ENCODE data around the gene MMAB. TPM values are rescaled to one million over a fixed set of nuclear protein-coding genes. Genes with fewer than 3 reads are reported as not detected.

The MMAB gene
- total and polyA plus RNA-seq, 2 experiments from 2014 or later, result 89.4 to 174 TPM

- Histone ChIP-seq H3K27ac (no peak overlapping the region), H3K36me3 (no peaks in the 10 kb centered on the region), H3K4me1 (ENCODE audit: low read depth) (peaks cover 6% of the 10 kb centered on the region), H3K9me3 (ENCODE audit: low read depth) (no peaks in the 10 kb centered on the region), H3K4me3 (no peak overlapping the region), H3K27me3 (no peaks in the 10 kb centered on the region)
- DNase-seq (ENCODE audit: low read depth in 1 of 2, low spot score in 1 of 2), result no peak
- TF ChIP-seq, protein P1, sequence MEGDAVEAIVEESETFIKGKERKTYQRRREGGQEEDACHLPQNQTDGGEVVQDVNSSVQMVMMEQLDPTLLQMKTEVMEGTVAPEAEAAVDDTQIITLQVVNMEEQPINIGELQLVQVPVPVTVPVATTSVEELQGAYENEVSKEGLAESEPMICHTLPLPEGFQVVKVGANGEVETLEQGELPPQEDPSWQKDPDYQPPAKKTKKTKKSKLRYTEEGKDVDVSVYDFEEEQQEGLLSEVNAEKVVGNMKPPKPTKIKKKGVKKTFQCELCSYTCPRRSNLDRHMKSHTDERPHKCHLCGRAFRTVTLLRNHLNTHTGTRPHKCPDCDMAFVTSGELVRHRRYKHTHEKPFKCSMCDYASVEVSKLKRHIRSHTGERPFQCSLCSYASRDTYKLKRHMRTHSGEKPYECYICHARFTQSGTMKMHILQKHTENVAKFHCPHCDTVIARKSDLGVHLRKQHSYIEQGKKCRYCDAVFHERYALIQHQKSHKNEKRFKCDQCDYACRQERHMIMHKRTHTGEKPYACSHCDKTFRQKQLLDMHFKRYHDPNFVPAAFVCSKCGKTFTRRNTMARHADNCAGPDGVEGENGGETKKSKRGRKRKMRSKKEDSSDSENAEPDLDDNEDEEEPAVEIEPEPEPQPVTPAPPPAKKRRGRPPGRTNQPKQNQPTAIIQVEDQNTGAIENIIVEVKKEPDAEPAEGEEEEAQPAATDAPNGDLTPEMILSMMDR (IDR thresholded peaks at IDR 0.05; ENCODE audit: low read depth, low read length), result no peak
Observed at GRCh38 chr12:109550281-109550680, 23.0 kb downstream of the MMAB start.

GRCh38 chr12:109549613-109550270, 23.6 kb downstream of the MMAB start:
- Histone ChIP-seq H3K4me1 (ENCODE audit: low read depth) (peaks cover 6% of the 10 kb centered on the region), H3K36me3 (no peaks in the 10 kb centered on the region), H3K4me3 (no peak overlapping the region), H3K27ac (no peak overlapping the region), H3K27me3 (no peaks in the 10 kb centered on the region), H3K9me3 (ENCODE audit: low read depth) (no peaks in the 10 kb centered on the region)
- TF ChIP-seq, protein P1 (IDR thresholded peaks at IDR 0.05; ENCODE audit: low read depth, low read length), result no peak
- DNase-seq (ENCODE audit: low read depth in 1 of 2, low spot score in 1 of 2), result no peak

DNA sequence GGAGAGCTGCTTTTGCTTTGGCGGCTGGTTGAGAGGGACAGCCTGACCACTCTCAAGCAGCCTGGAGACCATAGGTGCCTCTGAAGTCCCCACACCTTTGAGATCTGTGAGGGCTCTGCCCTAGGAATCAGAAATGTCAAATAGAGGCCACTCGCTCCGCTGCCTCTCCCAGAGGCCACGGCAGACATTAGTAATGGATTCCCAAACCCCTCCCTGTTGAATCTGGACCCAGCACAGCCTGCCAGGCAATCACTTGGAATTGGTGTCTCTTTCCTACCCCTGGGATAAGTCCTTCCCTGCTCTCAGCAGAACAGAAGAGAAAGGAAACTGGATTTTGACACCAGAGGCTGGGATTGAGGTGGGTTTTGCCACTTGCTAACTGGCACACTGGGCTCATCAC, 25.0 kb downstream of the MMAB start:
- TF ChIP-seq, protein P1 (IDR thresholded peaks at IDR 0.05; ENCODE audit: low read depth, low read length), result no peak
- H3K27ac ChIP-seq, result no peak overlapping the region
- no peaks in the 10 kb centered on the region for H3K27me3 ChIP-seq

DNA sequence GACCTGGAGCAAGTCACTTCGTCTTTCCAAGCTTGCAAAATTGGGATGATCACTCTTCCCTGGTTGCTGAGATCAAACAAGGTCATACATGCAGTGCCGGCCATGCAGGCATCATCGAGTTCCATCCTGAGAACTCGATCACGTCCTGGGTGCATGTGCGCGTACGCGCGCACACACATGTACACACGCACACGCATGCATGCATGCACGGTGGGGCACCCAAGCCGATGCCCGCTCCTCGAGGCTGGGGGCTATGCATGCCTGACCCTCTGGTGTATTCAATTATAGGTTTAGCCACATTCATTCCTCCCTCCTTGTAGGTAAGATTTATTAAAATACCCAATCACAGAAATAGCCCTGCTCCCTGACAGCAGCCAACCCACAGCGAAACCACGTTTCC, 26.0 kb downstream of the MMAB start:
- no peak overlapping the region for H3K27ac ChIP-seq
- H3K9me3 ChIP-seq (ENCODE audit: low read depth), result no peaks in the 10 kb centered on the region
- peaks cover 15% of the 10 kb centered on the region for H3K4me1 ChIP-seq (ENCODE audit: low read depth)
- H3K4me3 ChIP-seq, result no peak overlapping the region
- TF ChIP-seq, protein P1 (IDR thresholded peaks at IDR 0.05; ENCODE audit: low read depth, low read length), result no peak
- no peak for DNase-seq (ENCODE audit: low read depth in 1 of 2, low spot score in 1 of 2)
- no peaks in the 10 kb centered on the region for H3K27me3 ChIP-seq
- no peaks in the 10 kb centered on the region for H3K36me3 ChIP-seq

More for the DNA sequence above, 25.0 kb downstream of the MMAB start:
- DNase-seq (ENCODE audit: low read depth in 1 of 2, low spot score in 1 of 2), result no peak
- no peaks in the 10 kb centered on the region for H3K36me3 ChIP-seq
- no peaks in the 10 kb centered on the region for H3K9me3 ChIP-seq (ENCODE audit: low read depth)
- H3K4me3 ChIP-seq, result no peak overlapping the region
- H3K4me1 ChIP-seq (ENCODE audit: low read depth), result peaks cover 6% of the 10 kb centered on the region

DNA sequence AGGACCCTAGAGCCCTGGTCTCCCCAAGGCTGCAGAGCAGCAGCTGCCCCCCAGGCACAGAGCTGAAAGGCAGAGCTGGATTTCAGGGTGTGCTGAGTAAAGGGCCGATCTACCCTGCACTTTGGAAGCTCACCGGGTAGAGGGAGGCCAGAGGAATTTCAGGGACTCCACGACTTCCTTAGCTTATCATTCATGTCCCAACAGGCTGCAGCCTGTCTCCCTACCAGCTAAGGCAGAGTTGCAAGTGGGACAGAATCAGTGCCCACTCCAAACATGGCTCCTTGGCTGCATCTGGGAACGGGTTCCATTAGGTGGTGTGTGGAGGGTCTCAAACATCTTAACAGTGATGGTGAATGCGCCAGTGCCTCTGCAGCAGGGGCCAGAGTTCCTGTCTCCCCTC, 27.5 kb downstream of the MMAB start:
- Histone ChIP-seq H3K4me3 (no peak overlapping the region), H3K27me3 (no peaks in the 10 kb centered on the region), H3K36me3 (no peaks in the 10 kb centered on the region), H3K9me3 (ENCODE audit: low read depth) (no peaks in the 10 kb centered on the region), H3K27ac (no peak overlapping the region), H3K4me1 (ENCODE audit: low read depth) (peaks cover 23% of the 10 kb centered on the region)
- DNase-seq (ENCODE audit: low read depth in 1 of 2, low spot score in 1 of 2), result no peak
- TF ChIP-seq, protein P1 (IDR thresholded peaks at IDR 0.05; ENCODE audit: low read depth, low read length), result no peak
